Right renal pelvis (tissue), 4 donors: ENCODE measurements around the gene SMCR8. TPM values are rescaled to one million over a fixed set of nuclear protein-coding genes. Genes with fewer than 3 reads are reported as not detected.
"Not testable (repeated sequence)": the region's sequence is repeated elsewhere in the genome, so short reads cannot be mapped to it uniquely, and the experiment has no call there.

Experiments used
- DNase-seq, 4 donors: peaks; one replicate each; pipeline ENCODE4 v3.0.0-alpha.2; 2013; ENCODE audit warnings: low read depth in 4 of 4, low spot score in 3 of 4, missing footprints in 1 of 4
- polyA plus RNA-seq, 4 donors: library from polyadenylated mRNA; unstranded; fragments of 120-200 nt; gene quantifications; one replicate each; pipeline ENCODE4 v1.2.1, GENCODE V29; 2013; ENCODE audit not compliant: insufficient read length in 4 of 4

SMCR8 gene
- polyA plus RNA-seq, 4 donors, result 15.3 to 16.6 (median 16.4) TPM

DNA sequence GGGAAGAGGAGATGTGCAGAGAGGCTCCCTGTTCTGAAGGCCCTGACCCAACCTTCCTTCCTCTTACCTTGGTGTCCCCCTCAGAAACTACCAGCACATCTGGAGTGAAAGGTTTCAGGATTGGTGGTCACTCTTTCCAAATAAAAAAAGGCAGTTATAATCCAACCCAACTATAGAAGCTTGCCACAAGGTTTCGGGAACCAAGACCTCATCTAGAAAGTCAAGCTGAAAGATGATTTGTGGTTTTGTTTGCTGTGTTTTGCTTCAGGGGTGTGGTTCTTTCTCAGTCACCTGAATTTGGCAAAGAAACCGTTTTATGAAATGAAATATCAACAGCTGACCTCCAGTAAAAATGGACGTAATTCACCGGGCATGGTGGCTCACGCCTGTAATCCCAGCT, 28.9 kb downstream of the SMCR8 start:
- no peak for DNase-seq

DNA sequence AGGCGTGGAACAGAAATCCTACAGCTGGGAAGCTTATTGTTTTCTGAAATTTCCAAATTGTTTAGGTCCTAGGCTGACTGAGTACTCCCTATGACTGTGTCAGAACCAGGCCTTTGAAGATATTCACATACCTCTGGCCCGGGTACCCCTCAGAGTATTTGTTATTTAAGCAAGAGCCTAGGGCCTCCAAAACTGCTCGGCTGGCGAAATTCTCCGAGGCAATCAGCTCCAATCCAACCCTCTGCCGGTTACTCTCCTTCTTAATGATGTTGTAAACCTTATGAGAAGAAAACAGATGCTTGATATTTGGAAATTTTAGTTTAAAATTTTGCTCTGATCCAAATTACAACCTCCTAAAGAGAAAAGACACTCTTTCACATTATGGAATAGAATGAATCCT, 38.4 kb downstream of the SMCR8 start:
- DNase-seq, result no peak

DNA sequence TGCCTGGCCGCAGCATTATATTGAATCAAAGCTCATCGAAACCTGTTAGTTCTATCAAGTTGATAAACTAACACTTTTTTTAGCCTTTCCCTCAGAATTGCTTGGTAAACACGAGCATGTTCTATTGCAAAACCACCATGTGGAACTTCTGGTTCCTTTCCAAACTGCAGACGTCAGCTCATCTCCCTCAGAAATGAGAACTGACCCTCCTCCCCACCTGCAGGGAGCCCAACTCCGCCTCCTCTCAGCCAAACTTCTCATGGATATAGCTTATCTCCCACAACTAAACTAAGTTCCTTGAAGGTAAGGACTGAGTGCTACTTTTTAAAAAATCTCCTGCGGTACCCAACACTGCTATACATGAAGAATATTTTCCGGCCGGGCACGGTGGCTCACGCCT, 41.5 kb downstream of the SMCR8 start:
- DNase-seq, result no peak

DNA sequence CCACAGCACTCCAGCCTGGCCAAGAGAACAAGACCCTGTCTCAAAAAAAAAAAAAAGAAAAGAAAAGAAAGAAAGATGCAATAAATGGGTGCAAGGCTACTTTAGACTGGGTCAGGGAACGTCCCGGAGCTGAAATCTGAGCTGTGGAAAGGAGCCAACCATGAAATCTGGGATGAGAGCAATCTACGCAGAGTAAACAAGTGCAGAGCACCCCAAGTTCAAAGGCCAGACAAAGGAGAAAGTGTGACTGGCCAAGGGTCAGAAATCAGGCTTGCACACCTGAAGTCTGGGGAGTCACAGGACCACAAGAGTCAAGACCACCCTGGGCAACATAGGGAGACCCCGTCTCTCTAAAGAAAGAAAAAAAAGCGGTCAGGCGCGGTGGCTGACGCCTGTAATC, 45.4 kb downstream of the SMCR8 start:
- no peak for DNase-seq

DNA sequence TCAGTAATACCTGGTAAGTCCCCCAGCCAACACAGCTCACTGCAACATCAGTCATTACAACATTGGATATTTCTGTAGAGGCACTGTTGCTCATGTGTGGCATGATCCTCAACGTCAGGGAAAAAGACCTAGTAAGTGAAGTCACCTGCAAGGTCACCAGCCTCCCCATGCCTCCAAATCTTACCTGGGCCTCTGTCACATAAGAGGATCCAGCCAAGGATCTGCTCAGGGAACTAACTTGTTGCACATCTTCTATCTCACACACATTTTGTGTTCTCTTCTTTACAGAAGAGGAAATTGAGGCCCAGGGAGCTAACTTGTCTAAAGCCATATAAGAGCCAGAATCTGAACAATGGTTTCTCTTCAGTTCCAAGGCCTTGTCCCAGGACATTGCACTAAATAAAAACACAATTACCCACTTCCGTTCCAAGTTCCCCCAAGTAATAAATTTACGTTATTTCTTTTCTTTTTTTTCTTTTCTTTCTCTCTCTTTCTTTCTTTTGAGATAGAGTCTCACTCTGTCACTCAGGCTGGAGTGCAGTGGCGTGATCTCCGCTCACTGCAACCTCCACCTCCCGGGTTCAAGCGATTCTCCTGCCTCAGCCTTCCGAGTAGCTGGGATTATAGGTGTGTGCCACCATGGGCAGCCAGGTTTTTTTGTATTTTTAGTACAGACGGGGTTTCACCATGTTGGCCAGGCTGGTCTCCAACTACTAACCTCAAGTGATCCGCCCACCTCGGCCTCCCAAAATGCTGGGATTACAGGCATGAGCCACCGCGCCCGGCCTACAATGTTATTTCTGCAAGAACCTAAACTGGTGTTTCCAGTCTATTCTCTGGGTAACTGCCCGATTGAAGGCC, 47.0 kb downstream of the SMCR8 start:
- no peak for DNase-seq

DNA sequence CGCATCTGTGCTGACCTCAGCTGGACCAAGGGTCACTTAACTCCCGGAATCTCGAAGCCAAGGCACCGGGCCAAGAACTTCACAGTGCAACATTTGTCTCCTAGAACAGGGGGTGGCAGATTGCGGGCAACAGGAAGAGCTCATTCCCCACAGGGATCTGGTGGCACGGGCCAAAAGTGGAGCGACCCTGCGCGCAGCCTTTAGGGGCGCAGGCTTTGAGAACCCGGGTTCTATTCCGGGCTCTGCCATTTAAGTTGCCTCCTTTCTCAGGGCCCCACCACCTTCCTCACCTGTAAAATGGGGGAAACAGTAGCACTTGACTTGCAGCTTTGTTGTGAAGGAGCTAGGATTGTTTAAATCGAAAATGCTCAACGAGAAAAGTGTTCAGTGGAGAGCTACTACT, 47.6 kb downstream of the SMCR8 start:
- peak in 2 of 4 donors; percentile 38 to 47 for DNase-seq

DNA sequence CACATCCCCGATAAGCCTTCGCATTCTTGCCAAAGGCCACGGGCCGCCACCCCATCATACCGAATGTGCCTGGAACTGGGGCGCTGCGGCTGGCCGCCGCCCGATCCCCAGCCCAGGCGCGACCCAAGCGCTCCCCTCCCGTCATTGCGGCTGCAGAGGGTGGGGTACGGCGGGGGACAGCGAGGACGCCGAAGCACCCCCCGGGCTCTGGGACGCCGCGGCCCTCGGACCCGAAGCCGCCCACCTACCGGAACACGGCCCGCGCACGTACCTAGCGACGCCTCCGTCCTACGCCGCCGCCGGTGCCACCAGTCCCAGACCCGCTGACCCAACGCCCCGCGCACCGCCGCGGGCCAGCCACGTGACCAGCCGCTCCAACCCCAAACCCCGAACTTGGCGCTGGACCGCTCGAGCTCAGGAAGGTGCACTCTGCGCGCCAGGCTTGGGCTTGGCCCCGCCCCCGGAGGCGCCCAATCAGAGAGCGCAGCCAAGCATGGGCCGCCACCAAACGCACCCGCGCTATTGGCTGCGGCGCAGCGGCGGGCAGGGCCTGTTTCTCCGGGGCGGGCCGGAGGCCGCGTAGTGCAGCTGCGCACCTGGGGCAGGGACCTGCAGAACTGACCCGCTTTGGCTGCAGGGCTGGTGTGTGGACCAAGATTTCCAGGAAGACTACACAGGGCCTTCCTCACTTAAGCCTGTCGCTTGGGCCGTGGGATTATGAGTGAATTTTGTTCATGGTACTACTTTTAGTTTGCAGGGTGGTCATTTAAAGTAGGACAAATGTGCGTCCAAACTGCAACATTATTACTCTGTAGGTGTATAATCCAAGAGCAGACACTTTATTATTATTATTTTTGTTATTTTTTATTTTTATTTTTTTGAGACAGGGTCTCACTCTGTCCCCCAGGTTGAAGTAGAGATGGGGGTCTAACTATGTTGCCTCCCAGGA, 48.3 kb downstream of the SMCR8 start, which contains the start of gene SHMT1:
Gene SHMT1 (minus strand): TSS at position 450 of the 949 bp plus-strand sequence. CDS start 7,569 bp downstream, outside the sequence.
- peak; percentile 75 to 84 (median 82) for DNase-seq

DNA sequence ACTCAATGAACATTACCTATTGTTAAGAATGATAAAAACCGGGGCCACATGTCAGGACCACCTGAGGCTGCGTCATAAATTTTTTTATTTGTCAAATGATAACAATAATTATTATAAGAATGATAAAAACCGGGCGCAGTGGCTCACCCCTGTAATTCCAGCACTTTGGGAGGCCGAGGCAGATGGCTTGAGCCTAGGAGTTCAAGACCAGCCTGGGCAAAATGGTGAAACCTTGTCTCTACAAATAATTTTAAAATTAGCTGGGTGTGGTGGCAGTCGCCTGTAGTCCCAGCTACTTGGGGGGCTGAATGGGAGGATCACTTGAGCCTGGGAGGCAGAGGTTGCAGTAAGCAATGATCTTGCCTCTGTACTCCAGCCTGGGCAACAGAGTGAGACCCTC, 49.1 kb downstream of the SMCR8 start:
- DNase-seq, result no peak

DNA sequence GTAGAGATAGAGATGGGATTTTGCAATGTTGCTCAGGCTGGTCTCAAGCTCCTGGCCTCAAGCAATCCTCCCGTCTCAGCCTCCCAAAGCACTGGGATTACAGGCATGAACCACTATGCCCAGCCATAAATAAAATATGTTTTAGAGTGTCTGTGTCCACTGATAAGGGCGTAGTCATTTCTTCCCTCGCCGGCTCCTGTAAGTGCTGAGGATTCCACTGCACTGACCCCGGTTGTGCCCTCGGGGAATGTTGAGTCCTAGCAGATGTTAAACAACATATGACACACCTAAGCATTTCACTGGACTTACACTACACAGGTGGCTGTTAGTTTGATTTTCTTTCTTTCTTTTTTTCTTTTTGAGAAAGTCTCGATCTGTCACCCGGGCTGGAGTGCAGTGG, 53.9 kb downstream of the SMCR8 start:
- no peak for DNase-seq

DNA sequence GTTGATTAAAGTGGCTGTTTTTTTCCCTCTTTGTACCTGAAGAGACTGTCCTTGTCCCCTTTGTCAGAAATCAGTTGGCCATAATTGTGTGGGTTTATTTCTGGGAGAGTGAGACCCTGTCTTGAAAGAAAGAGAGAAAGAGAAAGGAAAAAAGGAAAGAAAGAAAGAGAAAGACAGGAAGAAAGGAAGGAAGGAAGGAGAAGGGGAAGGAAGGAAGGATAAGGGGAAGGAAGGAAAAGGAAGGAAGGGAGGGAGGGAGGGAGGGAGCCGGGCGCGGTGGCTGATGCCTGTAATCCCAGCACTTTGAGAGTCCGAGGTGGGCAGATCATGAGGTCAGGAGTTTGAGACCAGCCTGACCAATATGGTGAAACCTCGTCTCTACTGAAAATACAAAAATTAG, 55.7 kb downstream of the SMCR8 start:
- no peak for DNase-seq

DNA sequence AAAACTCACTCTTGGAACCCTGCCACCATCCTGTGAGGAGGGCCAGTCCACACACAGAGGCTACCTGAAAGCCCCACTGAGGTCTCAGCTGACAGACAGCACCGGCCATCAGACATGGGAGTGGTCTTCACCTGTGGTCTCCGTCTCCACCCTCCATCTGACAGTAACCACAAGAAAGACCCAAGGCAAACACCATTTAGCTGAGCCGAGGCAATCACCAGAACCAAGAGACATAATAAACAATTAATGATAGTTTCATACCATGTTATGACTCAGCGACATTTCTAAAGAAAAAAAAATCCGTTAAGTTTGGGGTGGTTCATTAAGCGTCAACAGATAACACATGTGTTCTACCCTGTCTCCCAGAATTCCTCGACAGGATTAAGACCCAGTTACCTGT, 56.4 kb downstream of the SMCR8 start:
- DNase-seq, result no peak

DNA sequence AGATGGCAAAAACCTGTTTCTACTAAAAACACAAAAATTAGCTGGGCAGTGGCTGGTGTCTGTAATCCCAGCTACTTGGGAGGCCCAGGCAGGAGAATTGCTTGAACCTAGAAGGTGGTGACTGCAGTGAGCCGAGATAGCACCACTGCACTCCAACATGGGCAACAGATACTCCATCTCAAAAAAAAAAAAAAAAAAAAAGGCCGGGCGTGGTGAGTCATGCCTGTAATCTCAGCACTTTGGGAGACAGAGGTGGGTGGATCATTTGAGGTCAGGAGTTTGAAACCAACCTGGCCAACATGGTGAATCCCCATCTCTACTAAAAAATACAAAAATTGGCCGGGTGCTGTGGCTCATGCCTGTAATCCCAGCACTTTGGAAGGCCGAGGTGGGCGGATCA, 58.1 kb downstream of the SMCR8 start:
- DNase-seq, result not testable (repeated sequence)

DNA sequence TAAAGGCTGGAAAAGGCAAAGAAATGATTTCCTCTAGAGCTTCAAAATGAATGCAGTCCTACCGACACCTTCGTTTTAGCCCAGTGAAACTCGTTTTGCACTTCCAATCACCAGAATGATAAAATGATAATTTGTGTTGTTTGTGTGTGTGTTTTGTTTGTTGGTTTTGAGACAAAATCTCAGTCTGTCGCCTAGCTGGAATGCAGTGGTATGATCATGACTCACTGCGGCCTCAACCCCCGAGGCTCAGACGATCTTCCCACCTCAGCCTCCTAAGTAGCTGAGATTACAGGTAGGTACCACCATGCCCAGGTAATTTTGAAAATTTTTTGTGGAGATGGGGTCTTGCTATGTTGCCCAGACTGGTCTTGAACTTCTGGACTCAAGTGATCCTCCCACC, 59.1 kb downstream of the SMCR8 start:
- no peak for DNase-seq

Other genes with a start within 250 kb of the SMCR8 start
- 10 to 100 TPM; 33.2 to 41.8 (median 36.0) TPM for gene DRG2, start 227.3 kb upstream of the SMCR8 start, polyA plus RNA-seq
- gene MYO15A, start 206.5 kb upstream of the SMCR8 start, polyA plus RNA-seq, result 1 to 10 TPM; 2.1 to 3.8 (median 2.8) TPM
- 10 to 100 TPM; 65.2 to 71.8 (median 68.8) TPM for gene ALKBH5, start 131.5 kb upstream of the SMCR8 start, polyA plus RNA-seq
- 10 to 100 TPM; 26.7 to 36.9 (median 29.7) TPM for gene LLGL1, start 89.7 kb upstream of the SMCR8 start, polyA plus RNA-seq
- 100 to 1,000 TPM; 128 to 144 (median 136) TPM for gene FLII, start 56.6 kb upstream of the SMCR8 start, polyA plus RNA-seq
- 10 to 100 TPM; 13.9 to 20.4 (median 16.0) TPM for gene MIEF2, start 54.6 kb upstream of the SMCR8 start, polyA plus RNA-seq
- 10 to 100 TPM; 34.3 to 41.7 (median 39.2) TPM for gene TOP3A, start 299 bp upstream of the SMCR8 start, polyA plus RNA-seq
- gene SHMT1, start 48.3 kb downstream of the SMCR8 start, polyA plus RNA-seq, result 10 to 100 TPM; 53.9 to 67.4 (median 58.6) TPM
- gene EVPLL, start 62.5 kb downstream of the SMCR8 start, polyA plus RNA-seq, result under 1 TPM; 0.37 to 0.87 (median 0.62) TPM
- gene LGALS9C, start 161.5 kb downstream of the SMCR8 start, polyA plus RNA-seq, result under 1 TPM in 2 of 4 donors, not detected in 2; 0.04 to 0.11 TPM